T47D (cell line): Measurements from ENCODE around the gene LSM12.
A peak's percentile ranks its signal among the peaks of the same experiment; 100 is the strongest.

ENCODE experiments used
- DNase-seq, 2 experiments: peaks; one replicate each; pipeline versions ENCODE4 v3.0.0 to v3.0.0-alpha.2; 2011 to 2012; ENCODE audit warnings: low read depth in 1 of 2, low spot score in 1 of 2
- JUND ChIP-seq: IDR thresholded peaks from 2 replicates; pipeline ENCODE4 v1.6.1; 2012; ENCODE audit warnings: low read depth
- in situ Hi-C: cut with HindIII; loops from 2 replicates; pipeline ENCODE4 v1.10.0; 2016; ENCODE audit warnings: low sequenced_read_pairs, low pct_unique_long_range_greater_than_20kb

The LSM12 gene

GRCh38 chr17:44066204-44066930, at the start of gene LSM12:
LSM12 (minus strand) TSS chr17:44066671; CDS start chr17:44066587, 84 bp downstream.
- in situ Hi-C loops, result no loop called here
- peak; percentile 92 to 96 for DNase-seq
- no peak for TF ChIP-seq JUND

GRCh38 chr17:44115585-44116415, 49.3 kb upstream of the LSM12 start:
- no peak for TF ChIP-seq JUND
- in situ Hi-C loops, result no loop called here
- peak; percentile 53 to 70 for DNase-seq

- in situ Hi-C loops, result no loop called here
- no peak for TF ChIP-seq JUND
Measured at GRCh38 chr17:44113868-44114840, 47.7 kb upstream of the LSM12 start.

GRCh38 chr17:44113382-44113781, 46.9 kb upstream of the LSM12 start:
- in situ Hi-C loops, result no loop called here

More at GRCh38 chr17:44113868-44114840, 47.7 kb upstream of the LSM12 start:
- peak in 1 of 2 experiments; percentile 57 for DNase-seq

GRCh38 chr17:44112284-44113280, 46.1 kb upstream of the LSM12 start:
- peak; percentile 89 to 92 for DNase-seq
- no peak for TF ChIP-seq JUND

More at GRCh38 chr17:44113382-44113781, 46.9 kb upstream of the LSM12 start:
- DNase-seq, result no peak
- TF ChIP-seq JUND, result no peak

GRCh38 chr17:44111777-44112176, 45.3 kb upstream of the LSM12 start:
- in situ Hi-C loops, result no loop called here
- peak in 1 of 2 experiments; percentile 40 for DNase-seq
- no peak for TF ChIP-seq JUND

More at GRCh38 chr17:44112284-44113280, 46.1 kb upstream of the LSM12 start:
- in situ Hi-C loops, result no loop called here

- in situ Hi-C loops, result no loop called here
- no peak for TF ChIP-seq JUND
- peak; percentile 94 to 96 for DNase-seq
Measured at GRCh38 chr17:44110823-44111633, 44.6 kb upstream of the LSM12 start.

GRCh38 chr17:44110011-44110686, 43.7 kb upstream of the LSM12 start:
- TF ChIP-seq JUND, result no peak
- in situ Hi-C loops, result no loop called here
- DNase-seq, result no peak

- TF ChIP-seq JUND, result no peak
- in situ Hi-C loops, result no loop called here
- DNase-seq, result no peak
Measured at GRCh38 chr17:44109312-44109630, 42.8 kb upstream of the LSM12 start.

GRCh38 chr17:44108440-44109311, 42.2 kb upstream of the LSM12 start:
- no peak for DNase-seq
- no peak for TF ChIP-seq JUND
- in situ Hi-C loops, result no loop called here
